Stomach (tissue), 9 donors: Measurements from ENCODE around the gene ATP6V1G1. TPM values are rescaled to one million over a fixed set of nuclear protein-coding genes. Genes with fewer than 3 reads are reported as not detected.
"Not testable (repeated sequence)": the region's sequence is repeated elsewhere in the genome, so short reads cannot be mapped to it uniquely, and the experiment has no call there.

Experiments
- DNase-seq, 2 donors: peaks; one replicate each; pipeline versions ENCODE4 v3.0.0 to v3.0.0-alpha.2; 2013 to 2019
- H3K27ac ChIP-seq, 5 donors: fragments of 200-600 bp in 4 of 5; sonication (generic) in 4 of 5; one replicate each; pipeline ENCODE4 v1.5.1; 2013 to 2019; ENCODE audit warnings: mild to moderate bottlenecking in 1 of 5, moderate library complexity in 1 of 5
- H3K27me3 ChIP-seq, 3 donors: fragments of 200-600 bp; sonication (generic); one replicate each; pipeline ENCODE4 v1.5.1; 2017 to 2019; ENCODE audit warnings: mixed run types in 1 of 3
- H3K36me3 ChIP-seq, 4 donors: fragments of 200-600 bp; sonication (generic); 1 replicate in 3 of 4; 2 replicates in 1 of 4; pipeline ENCODE4 v1.5.1; 2016 to 2019
- H3K4me1 ChIP-seq, 4 donors: fragments of 200-600 bp; sonication (generic); one replicate each; pipeline ENCODE4 v1.5.1; 2016 to 2019
- H3K4me3 ChIP-seq, 4 donors: fragments of 200-600 bp; sonication (generic) in 3 of 4; one replicate each; pipeline ENCODE4 v1.5.1; 2016 to 2019; ENCODE audit warnings: mild to moderate bottlenecking in 1 of 4
- H3K9me3 ChIP-seq, 4 donors: fragments of 200-600 bp; sonication (generic); one replicate each; pipeline ENCODE4 v1.5.1; 2016 to 2019
- CTCF ChIP-seq, 7 experiments: fragments of 450-650 bp in 4 of 7; fragments of 200-600 bp in 3 of 7; sonication (generic) in 3 of 7; IDR thresholded peaks; one replicate each; pipeline ENCODE4 v1.5.1; 2016 to 2019; ENCODE audit warnings: antibody characterized with exemption in 7 of 7, control low read depth in 2 of 7, mild to moderate bottlenecking in 1 of 7
- EP300 ChIP-seq: sonication (generic); formaldehyde crosslinking; IDR thresholded peaks from one replicate; pipeline ENCODE4 v1.6.1; 2017; ENCODE audit warnings: antibody characterized with exemption
- POLR2A ChIP-seq, 4 donors: fragments of 450-650 bp; IDR thresholded peaks; one replicate each; pipeline ENCODE4 v1.6.1; 2016; ENCODE audit warnings: antibody characterized with exemption in 4 of 4, control low read depth in 2 of 4, mild to moderate bottlenecking in 1 of 4, moderate library complexity in 1 of 4
- POLR2AphosphoS5 ChIP-seq, 3 donors: sonication (generic); formaldehyde crosslinking; IDR thresholded peaks; one replicate each; pipeline ENCODE4 v1.6.1; 2016; ENCODE audit warnings: antibody characterized with exemption in 3 of 3
- WGBS, 5 donors: extraction: QIAGEN DNeasy Blood & Tissue Kit in 3 of 5; methylation state at CpG; one replicate each; pipeline versions ENCODE4 v1.1.5 to v1.1.7; 2013 to 2018; 5-methylcytosine and 5-hydroxymethylcytosine counted together
- intact Hi-C: fragments of 100-400 bp; cut with DNase I; formaldehyde crosslinking; loops from one replicate; pipeline ENCODE4 v1.15.1; 2023; ENCODE audit warnings: low total_unique reads
- polyA plus RNA-seq, 3 donors: library from polyadenylated mRNA; stranded (reverse); fragments of 200-250 nt; gene quantifications; one replicate each; pipeline ENCODE4 v1.2.3, GENCODE V29; 2013
- total RNA-seq, 5 donors: library from RNA; depleted of rRNA; stranded (reverse); fragments of >200 nt; gene quantifications; one replicate each; pipeline versions ENCODE4 v1.1.0 to v1.2.3, GENCODE V29; 2014 to 2016
- donor health status: healthy with polysubstance abuse.
- donor health status: Bipolar disorder and iron deficiency.
- donor health status: healthy.

ATP6V1G1 gene
- total and polyA plus RNA-seq, 8 donors: 27.5 to 302 (median 199) TPM

GRCh38 chr9:114571391-114571790 is 16.2 kb upstream of the ATP6V1G1 start:
- no peaks in the 10 kb centered on the region for H3K36me3 ChIP-seq
- no peak overlapping the region for H3K4me3 ChIP-seq
- H3K4me1 ChIP-seq: no peaks in the 10 kb centered on the region
- 38 to 67% (median 43%) methylated on average over 3 of the region's 3 CpGs for WGBS, 5 donors
- no peaks in the 10 kb centered on the region for H3K9me3 ChIP-seq
- H3K27me3 ChIP-seq: no peaks in the 10 kb centered on the region
- intact Hi-C loops: no loop called here
- TF ChIP-seq CTCF (IDR thresholded peaks at IDR 0.05) (no peak), POLR2AphosphoS5 (IDR thresholded peaks at IDR 0.05) (no peak), POLR2A (IDR thresholded peaks at IDR 0.05) (no peak), EP300 (no peak)
- no peak overlapping the region for H3K27ac ChIP-seq
- DNase-seq: peak in 1 of 2 donors; percentile 64

GRCh38 chr9:114572199-114572598 is 15.4 kb upstream of the ATP6V1G1 start:
- Histone ChIP-seq H3K27me3 (no peaks in the 10 kb centered on the region), H3K9me3 (no peaks in the 10 kb centered on the region), H3K4me3 (no peak overlapping the region), H3K27ac (no peak overlapping the region), H3K36me3 (no peaks in the 10 kb centered on the region), H3K4me1 (no peaks in the 10 kb centered on the region)
- no peak for DNase-seq
- TF ChIP-seq CTCF (IDR thresholded peaks at IDR 0.05) (no peak), POLR2AphosphoS5 (IDR thresholded peaks at IDR 0.05) (no peak), EP300 (no peak), POLR2A (IDR thresholded peaks at IDR 0.05) (no peak)
- 82 to 87% (median 86%) methylated on average over 6 of the region's 6 CpGs for WGBS, 5 donors
- intact Hi-C loops: no loop called here

GRCh38 chr9:114574438-114574837 is 13.1 kb upstream of the ATP6V1G1 start:
- Histone ChIP-seq H3K4me1 (no peaks in the 10 kb centered on the region), H3K27me3 (no peaks in the 10 kb centered on the region), H3K9me3 (no peaks in the 10 kb centered on the region), H3K4me3 (no peak overlapping the region), H3K36me3 (no peaks in the 10 kb centered on the region), H3K27ac (no peak overlapping the region)
- DNase-seq: no peak
- WGBS, 5 donors: 0 to 16% (median 7%) methylated on average over 1 of the region's 1 CpG
- intact Hi-C loops: no loop called here
- no peak for TF ChIP-seq POLR2AphosphoS5 (IDR thresholded peaks at IDR 0.05)
- no peak for TF ChIP-seq POLR2A (IDR thresholded peaks at IDR 0.05)
- TF ChIP-seq CTCF (IDR thresholded peaks at IDR 0.05): no peak
- no peak for TF ChIP-seq EP300

- H3K36me3 ChIP-seq, H3K4me3 ChIP-seq, H3K27ac ChIP-seq, intact Hi-C loops, H3K27me3 ChIP-seq, H3K9me3 ChIP-seq, DNase-seq, H3K4me1 ChIP-seq: not testable (repeated sequence)
- WGBS, 5 donors: 83 to 94% (median 85%) methylated on average over 5 of the region's 5 CpGs
Measured at GRCh38 chr9:114576779-114577178, 10.8 kb upstream of the ATP6V1G1 start.

- H3K4me3 ChIP-seq, H3K36me3 ChIP-seq, H3K9me3 ChIP-seq, H3K27ac ChIP-seq, H3K27me3 ChIP-seq, intact Hi-C loops, DNase-seq, H3K4me1 ChIP-seq: not testable (repeated sequence)
- WGBS, 5 donors: 74 to 90% (median 84%) methylated on average over 5 of the region's 5 CpGs
Measured at GRCh38 chr9:114578134-114578533, 9.4 kb upstream of the ATP6V1G1 start.
